ENCODE data around the gene CRMP1.

The CRMP1 gene

DNA sequence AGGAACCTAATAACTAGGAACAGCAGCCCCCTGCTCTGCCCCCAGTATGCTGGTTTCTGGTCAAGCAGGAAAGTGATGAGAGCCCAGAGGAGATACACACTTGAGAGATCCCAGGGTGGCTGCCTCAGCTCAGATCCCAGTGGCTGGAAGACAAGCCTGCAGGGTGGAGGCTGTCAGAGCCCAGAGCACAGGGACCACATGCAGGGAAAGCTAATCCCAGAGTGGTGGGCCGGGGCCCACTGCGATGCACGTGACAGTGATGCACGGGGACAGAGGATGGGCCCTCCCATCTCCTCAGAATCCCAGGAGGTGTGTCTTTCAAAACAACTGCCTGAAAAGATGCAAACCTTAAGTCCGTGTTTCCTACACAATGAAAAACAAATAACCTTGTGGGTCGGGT lies 29.1 kb upstream of the CRMP1 start:
- DNase-seq (ENCODE audit: low read depth, low spot score), result no peak
- H3K4me3 ChIP-seq (ENCODE audit: low read length), result no peak overlapping the region

DNA sequence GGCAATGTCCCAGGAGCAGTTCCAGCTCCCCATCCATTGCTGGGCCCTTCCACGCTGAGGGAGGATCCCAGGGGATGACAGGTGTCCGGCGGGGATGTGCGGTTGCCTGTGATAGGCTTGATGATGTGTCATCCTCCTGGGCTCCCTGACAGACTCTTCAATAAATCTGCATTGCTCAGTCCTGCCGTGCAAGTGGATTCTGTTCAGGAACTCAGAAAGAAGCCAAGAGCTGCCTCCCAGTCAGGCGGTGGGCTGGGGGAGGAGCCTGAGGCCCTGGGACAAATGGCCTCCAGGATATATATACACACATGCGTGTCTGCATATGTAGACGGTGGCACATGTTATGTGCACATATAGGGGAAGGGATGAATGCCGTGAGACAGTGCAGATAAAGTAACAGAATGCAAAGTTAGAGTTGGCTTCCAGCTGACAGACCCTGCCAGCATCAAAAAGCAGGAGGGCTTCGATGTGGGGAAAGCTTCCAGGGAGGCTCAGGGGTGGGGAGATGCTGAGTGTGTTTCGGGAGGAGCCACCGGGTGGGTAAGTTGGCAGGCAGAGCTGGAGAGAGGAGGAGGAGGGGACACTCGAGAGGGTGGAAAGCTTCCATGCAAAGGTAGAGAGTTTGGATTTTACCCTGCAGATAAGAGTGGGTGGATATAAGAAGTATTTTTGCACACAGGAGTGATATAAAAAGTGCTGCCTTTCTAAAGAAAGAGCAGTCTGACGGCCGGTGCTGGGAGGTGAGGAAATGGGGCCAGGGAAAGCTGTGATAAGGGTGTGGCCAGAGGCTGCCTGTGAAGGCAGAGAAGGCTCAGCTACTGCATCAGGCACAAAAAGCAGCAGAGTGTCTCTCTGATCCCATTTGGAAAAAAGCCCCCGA lies 28.5 kb upstream of the CRMP1 start:
- DNase-seq (ENCODE audit: low read depth, low spot score), result no peak
- no peak overlapping the region for H3K4me3 ChIP-seq (ENCODE audit: low read length)

DNA sequence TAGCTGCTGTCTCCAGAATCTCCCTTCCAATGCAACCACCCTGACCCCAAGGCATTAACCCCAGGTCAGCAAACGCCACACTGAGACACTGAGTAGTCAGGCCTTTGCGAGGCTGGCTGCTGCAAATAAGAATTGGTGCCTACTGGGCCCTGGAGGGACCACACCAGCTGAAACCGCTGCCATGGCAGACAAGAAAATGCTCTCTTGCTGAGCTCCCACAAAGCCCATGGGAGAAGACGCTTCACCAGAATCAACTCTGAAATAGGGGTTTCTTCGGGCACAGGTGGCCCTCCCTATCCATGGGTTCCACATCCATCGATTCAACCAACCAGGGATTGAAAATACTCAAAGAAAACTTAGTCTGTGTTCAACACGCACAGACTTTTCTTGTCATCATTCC lies 26.7 kb upstream of the CRMP1 start:
- DNase-seq (ENCODE audit: low read depth, low spot score), result no peak

DNA sequence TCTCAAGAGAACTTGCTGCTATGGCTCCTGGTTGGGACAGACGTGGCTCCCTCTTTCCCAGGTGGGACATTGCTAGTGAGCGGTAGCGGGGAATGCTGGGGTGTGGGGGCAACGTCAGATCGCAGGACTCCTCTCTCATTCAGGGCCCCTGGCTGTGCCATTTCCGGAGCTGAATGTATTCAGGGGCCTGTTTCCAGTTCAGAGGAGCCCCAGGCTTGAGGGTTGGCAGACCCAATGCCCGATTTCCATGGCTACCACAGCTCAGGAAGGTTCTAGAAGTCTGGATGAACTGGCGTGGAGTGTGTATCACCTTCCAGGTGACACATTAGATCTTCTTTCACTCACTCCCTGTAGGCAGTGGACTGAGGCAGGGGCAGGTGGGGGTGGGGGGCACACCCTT lies 26.2 kb upstream of the CRMP1 start:
- no peak for DNase-seq (ENCODE audit: low read depth, low spot score)

More for the DNA sequence above, 26.7 kb upstream of the CRMP1 start:
- H3K4me3 ChIP-seq (ENCODE audit: low read length), result no peak overlapping the region

DNA sequence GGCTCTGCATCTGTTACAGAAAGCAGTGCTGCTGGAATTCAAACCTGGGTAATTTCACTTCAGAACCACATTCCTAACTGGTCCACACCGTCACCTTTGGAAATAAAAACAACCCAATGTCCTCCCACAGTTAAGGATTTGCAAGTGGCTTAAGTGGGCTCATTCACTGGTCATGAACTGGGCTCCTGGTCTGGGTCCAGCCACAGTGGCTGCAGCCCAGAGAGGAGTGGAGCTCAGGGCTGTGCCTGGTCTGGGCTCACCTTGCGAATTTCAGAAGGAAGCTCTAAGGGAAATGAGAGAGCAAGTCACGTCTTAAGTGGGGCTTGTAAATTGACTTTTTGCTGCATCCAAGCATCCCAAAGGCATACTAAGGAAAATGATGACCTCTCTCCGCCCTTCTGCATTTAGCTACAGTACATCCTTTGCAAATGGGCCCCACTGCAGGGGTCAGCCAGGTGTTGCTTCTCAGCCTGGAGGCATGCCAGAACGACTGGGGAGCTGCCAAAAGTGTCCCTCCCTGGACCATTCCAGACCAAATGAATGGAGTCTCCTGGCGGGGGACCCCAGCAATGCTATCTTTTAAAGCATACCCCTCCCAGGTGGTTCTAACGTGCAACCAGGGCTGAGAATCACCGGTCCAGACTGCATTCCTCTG lies 25.6 kb upstream of the CRMP1 start:
- no peak for DNase-seq (ENCODE audit: low read depth, low spot score)
- no peak overlapping the region for H3K4me3 ChIP-seq (ENCODE audit: low read length)

More for the DNA sequence above, 26.2 kb upstream of the CRMP1 start:
- H3K4me3 ChIP-seq (ENCODE audit: low read length), result no peak overlapping the region

DNA sequence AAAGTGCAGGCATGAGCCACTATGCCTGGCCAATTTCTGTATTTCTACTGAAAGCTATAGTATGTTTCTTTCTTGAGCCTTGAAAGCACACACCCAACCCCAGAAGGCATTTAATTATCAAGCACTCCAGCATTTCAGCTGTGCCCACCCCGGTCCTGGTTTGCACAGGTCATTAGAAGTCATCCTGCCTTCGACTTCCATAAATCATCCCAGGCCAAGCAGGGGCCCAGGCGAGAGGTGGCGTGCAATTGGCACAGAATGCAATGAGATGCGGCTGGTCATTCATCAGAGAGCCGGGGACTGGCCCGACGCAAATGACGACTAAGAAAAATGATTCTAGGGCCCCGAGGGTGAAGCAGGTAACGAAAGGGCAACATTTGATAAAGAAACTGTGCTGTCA lies 24.8 kb upstream of the CRMP1 start:
- no peak overlapping the region for H3K4me3 ChIP-seq (ENCODE audit: low read length)
- no peak for DNase-seq (ENCODE audit: low read depth, low spot score)

DNA sequence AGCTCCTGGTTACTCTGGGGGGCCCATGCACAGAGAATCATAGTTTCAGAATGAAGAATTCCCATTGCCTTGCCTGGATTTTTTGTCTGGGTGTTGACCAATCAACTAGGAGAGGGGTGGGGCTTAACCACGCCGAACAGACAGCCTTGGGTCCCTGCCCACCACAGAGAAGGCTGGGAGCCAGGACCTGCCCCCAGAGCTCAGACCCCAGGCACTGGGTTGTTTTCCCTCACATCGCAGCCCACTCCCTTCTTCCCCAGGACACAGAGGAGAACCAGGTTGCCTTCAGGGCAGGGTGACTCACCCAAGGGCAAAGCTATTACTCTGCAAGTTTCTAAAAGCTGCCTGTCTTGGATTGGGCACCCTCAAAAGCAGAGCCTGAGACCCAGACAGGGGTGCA lies 23.3 kb upstream of the CRMP1 start:
- no peak overlapping the region for H3K4me3 ChIP-seq (ENCODE audit: low read length)
- DNase-seq (ENCODE audit: low read depth, low spot score), result no peak

DNA sequence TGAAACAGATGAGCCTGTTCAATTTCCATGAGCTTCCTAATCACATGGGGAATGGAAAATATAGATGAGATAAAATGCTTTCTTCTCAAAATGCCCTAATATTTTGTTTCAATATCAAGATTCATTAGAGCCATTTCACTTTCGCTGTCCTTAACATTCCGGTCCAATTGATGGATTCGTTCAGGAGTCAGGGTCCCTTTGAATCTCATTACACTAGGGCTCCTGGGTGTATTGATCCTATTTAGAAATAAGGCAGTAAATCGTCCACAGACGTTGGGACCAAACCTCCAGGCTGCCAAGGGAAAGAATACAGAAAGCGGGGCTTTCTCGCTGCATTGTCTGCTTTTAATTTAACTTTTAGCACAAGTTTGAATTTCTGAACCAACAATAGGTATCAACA lies 20.6 kb upstream of the CRMP1 start:
- no peak overlapping the region for H3K4me3 ChIP-seq (ENCODE audit: low read length)
- DNase-seq (ENCODE audit: low read depth, low spot score), result no peak

DNA sequence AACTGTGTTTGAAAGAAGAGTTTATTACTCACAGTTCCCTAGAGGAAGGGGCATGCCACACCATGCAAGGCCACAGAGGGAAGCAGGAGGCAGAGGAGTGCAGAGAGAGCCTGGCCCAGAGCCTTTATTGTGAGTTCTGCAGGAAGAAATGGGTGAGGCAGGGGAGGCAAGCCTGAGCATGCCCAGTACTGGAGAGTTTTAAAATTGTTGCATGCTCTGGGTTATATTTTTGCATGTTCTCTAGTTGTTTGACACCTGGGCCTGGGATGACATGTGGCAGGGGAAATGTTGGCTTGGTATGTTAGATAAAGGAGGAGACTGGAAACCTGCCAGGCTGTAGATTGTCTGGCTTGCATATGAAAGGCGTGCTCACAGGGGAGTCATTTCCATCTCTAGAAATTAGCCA lies 19.7 kb upstream of the CRMP1 start:
- H3K4me3 ChIP-seq (ENCODE audit: low read length), result no peak overlapping the region
- no peak for DNase-seq (ENCODE audit: low read depth, low spot score)

DNA sequence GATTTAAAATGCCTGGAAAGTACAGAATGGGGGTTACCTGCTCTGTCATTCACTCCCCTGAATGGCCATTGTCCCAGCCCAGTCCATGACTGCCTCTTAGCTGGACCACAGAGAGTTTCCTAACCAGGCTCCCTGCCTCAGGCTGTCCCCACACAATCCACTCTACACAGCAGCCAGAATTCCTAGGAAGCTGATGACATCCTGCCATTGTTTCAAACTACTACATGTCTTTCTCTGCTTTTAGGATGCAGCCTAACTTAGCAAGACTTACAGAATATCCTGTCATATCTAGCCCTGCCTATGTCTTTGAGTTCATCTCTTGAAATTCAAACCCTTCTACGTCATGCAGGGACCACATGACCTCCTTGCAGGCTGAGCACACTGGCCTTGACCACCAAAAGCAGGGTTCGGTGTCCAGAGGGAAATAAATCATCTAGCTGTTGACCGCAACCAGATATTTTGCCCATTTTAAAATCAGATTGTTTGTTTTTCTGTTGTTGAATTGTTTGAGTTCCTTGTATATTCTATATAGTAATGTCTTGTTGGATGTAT lies 16.1 kb upstream of the CRMP1 start:
- no peak for DNase-seq (ENCODE audit: low read depth, low spot score)
- H3K4me3 ChIP-seq (ENCODE audit: low read length), result no peak overlapping the region

DNA sequence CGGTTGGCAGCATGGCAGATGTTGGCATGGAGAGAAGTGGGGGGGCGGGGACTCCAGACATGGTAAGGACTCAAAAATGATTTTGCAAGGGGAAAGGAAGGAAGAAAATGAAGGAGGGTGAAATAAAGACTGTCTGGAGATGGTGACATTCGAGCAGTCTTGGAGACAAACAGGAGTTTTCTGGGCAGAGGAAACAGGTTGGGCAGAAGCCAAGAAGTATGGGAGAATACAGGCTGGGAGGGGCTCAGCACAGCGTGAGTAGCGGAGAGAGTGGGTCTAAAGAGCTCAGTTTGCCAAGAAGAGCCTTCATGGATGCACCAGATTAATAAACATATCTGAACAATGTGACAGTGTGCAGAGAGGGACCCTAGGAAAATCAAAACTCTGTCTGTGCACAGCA lies 13.3 kb upstream of the CRMP1 start:
- no peak overlapping the region for H3K4me3 ChIP-seq (ENCODE audit: low read length)
- DNase-seq (ENCODE audit: low read depth, low spot score), result no peak

DNA sequence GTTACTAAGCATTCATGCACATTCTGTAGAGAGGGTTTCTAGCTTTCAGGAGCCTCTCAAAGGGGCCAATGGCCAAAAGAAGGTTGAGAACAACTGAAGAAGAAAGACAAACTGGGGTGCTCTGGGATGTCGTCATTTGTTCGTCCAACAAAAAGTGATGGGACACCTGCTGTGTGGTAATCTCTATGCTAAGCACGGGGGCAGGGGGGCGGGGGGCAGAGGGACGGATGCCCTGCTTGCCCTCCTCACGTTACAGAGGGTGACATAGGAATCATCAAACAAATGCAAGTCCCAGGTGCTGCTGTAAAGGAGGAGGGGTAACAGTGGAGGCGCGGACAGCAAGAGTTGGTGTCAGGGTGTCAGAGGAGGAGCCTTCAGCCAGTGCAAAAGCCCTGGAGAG lies 12.8 kb upstream of the CRMP1 start:
- no peak for DNase-seq (ENCODE audit: low read depth, low spot score)
- H3K4me3 ChIP-seq (ENCODE audit: low read length), result no peak overlapping the region

DNA sequence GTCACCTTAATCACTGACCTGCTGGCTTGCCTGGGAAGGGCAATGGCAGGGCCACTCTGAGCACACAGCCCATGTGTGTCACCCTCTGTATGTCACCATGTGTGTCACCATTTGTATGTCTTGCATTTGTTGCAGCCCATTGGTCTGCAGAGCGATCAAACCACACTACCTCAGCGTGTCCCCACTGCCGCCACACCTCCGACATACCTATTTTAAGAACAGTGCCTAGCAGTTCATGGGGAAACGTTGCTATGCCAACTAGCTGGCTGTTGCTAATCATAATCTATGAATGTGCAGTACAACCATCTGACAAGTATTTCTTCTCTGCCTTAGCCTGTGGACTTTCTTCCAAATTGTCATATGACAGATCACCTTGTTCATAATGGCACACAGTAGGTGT lies 8.0 kb upstream of the CRMP1 start:
- DNase-seq (ENCODE audit: low read depth, low spot score), result no peak
- H3K4me3 ChIP-seq (ENCODE audit: low read length), result no peak overlapping the region

DNA sequence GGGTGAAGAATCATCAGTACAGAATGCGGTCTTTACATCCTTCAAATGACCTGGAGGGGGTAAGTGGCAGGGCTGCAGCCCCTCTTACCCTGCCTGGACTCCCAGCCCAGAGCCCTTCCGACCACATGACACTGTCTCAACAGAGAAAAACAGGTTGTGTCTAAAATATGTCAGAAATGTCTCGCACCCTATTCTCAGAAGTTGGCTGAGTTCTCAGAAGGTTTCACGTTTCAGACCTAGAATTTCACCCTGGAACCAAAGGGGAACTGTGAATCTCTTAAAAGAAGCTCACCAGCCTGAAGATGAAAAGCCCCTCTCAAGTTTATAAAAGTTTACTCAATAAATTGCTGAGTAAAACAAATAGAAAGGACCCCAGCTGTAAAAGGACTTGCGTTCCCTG lies 7.0 kb upstream of the CRMP1 start:
- DNase-seq (ENCODE audit: low read depth, low spot score), result no peak
- H3K4me3 ChIP-seq (ENCODE audit: low read length), result no peak overlapping the region

DNA sequence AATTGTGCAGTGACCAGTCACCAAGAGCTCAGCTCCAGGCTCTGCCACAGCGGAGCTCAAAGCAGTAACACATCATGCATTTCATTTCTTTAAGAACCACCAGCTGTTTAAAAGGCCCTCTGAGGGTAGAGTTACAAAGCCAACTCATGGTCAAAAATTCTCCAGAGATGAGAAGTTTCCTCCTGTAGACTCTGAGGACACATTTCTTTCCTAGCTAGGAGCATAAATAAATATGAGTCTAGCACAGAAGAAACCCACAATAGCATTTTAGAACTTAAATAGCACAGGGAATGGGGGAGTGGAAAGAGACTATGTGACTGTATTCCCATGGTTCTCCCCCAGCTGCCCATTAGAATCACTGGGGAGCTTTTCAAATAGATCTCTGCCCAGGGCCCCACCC lies 6.5 kb upstream of the CRMP1 start:
- no peak for DNase-seq (ENCODE audit: low read depth, low spot score)
- no peak overlapping the region for H3K4me3 ChIP-seq (ENCODE audit: low read length)

DNA sequence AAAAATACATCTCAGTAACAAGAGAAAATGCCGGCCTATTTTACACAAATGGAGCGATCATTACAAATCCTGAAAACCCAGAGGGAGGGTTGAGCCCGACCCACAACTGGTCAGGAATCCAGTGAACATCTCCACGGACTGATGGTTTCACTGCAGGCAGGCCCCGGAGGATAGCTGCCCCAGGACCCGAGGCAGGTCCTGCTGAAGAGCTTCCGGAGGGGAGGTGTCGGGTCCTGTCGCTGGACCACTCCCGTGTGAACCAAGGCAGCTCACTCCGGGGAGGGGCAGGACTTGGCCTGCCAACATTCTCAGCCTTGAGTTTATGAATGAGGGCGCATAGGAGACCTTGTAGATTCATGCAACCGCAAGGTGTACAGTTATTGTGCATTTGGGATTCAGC lies 4.8 kb upstream of the CRMP1 start:
- no peak overlapping the region for H3K4me3 ChIP-seq (ENCODE audit: low read length)
- no peak for DNase-seq (ENCODE audit: low read depth, low spot score)

DNA sequence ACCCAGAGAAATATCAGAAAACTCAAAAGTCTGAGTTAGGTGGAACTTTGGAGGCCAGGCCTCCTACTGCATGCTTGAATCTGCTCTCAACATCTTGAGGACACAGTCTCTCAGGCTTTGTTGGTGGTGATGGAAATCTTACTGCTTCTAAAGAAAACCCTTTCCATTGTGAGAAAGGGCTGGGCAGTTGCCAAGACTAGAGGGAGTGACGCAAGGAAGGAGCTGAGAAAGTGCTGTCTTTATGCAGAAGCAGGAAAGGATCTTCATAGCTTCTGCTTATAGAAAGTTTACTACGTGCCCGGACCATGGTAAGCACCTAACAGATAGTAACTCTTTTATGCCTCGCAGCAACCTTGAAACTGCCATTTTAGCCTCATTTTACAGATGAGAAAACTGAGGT lies 2.4 kb upstream of the CRMP1 start:
- no peak for DNase-seq (ENCODE audit: low read depth, low spot score)
- no peak overlapping the region for H3K4me3 ChIP-seq (ENCODE audit: low read length)

DNA sequence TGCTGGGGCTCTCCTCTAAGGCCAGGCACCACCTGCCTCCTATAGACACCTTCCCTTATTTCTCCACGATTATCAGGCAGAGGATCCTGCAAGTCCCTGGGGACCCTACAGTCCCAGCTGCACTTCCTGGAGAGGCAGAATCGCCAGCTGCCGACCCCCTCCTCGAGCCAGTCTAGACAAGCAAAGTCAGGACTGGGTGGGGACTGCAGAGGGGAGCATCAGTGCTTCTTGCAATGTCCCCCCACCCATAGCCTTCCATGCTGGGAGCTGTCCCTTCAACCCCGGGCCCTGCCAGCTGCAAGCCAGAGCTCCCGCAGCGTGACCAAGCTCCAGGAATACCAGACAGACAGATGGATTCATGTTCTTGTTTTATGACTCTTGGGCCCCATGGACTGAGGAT lies 1.4 kb upstream of the CRMP1 start:
- no peak for DNase-seq (ENCODE audit: low read depth, low spot score)
- H3K4me3 ChIP-seq (ENCODE audit: low read length), result no peak overlapping the region

DNA sequence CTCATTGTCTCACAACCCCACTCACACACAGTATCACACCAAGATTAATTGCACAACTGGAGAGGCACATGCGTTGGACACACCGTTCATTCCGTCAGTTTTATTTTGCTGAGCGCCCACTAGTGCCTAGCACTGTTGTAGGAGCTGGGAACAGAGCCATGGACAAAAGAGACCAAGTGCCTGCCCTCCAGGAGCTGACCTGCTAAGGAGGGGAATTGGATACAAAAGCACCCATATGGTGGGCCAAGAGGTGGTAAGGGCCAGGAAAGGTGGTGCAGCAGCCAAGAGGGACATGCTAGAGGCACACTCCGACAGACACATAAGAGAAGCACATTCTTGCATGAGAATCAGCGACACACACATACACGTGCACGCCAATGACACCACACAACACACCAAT lies 705 bp upstream of the CRMP1 start:
- DNase-seq (ENCODE audit: low read depth, low spot score), result no peak
- H3K4me3 ChIP-seq (ENCODE audit: low read length), result no peak overlapping the region

DNA sequence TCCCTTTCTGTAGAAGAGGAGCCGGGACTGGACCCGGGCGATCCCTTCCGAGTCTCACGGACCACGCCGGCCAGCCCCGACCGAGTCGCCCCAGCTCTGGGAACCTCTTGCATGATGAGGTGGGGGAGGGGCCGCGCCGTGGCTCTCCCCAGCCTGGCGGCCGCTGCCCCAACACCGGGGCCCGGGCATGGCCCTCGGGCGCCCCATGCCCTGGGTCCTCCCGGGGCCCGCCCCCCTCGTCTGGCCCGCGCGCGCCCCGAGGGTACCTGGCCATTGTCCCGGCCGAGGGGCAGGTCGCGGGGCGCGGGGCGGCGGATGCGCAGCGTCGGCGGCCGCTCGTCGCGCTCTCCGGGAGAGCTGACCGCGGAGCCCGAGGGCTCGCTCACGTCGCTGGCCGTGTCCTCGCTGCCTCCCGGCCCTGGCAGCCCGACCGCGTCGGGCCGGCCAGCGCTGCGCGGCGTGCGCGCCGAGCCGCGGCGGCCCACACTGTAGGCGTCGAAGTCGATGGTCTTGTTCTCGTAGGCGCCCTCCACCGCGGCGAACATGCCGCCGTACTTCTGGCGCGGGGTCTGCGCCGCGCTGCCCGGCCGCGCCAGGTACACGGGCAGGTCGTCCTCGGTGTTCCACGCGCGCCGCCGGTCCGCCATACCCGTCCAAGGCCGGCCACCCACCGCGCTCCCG lies 423 bp downstream of the CRMP1 start:
- H3K4me3 ChIP-seq (ENCODE audit: low read length), result no peak overlapping the region
- DNase-seq (ENCODE audit: low read depth, low spot score), result no peak
